ENCODE measurements around the gene MED13L. TPM values are rescaled to one million over a fixed set of nuclear protein-coding genes. Genes with fewer than 3 reads are reported as not detected.
A peak's percentile ranks its signal among the peaks of the same experiment; 100 is the strongest.
"Not testable (repeated sequence)": the region's sequence is repeated elsewhere in the genome, so short reads cannot be mapped to it uniquely, and the experiment has no call there.

MED13L gene
- total RNA-seq, 1 donor from 2014 or later, result 155 TPM

GRCh38 chr12:116246490-116247179 is 30.9 kb downstream of the MED13L start:
- no peak for DNase-seq (ENCODE audit: low read depth)

DNA sequence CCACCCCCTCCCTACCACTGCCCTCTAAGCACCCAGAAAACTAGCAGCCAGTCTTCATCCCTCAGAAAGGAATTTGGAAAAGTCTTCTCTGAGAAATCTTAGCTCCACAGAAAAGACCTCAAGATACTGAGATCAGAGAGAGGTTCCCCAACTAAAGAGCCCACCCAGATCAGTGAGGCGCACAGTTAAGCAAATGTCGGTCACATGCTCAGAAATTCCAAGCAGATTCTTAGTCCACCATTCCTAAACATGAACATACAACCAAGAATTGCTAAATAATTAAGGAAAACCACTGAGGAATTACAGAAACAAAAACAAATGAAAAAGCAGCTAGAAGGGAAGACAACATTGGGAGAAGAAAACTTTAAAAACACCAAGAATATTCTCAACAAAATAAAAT is 32.3 kb downstream of the MED13L start:
- peak; percentile 41 for DNase-seq (ENCODE audit: low read depth)

- no peak for DNase-seq (ENCODE audit: low read depth)
Observed at GRCh38 chr12:116244474-116245090, 32.9 kb downstream of the MED13L start.

DNA sequence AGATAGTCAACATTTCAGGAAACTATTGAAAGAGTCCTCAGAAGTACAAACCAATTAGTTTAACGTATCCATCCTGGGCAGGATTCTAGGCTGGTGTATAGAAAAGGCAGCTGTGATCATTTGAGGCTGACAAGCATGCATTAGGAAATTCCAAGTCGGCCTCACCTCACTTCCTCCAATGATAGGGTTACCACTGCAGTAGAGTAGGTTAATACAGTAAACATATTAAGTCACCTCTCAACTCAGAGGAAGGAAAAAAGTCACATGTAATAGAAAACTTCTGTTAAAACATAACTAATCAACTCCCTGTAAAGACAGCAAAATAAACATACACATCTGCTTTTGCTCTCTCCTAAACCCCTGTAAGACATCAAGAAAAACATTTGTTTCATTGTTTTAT is 33.5 kb downstream of the MED13L start:
- DNase-seq (ENCODE audit: low read depth), result peak; percentile 92

- no peak for DNase-seq (ENCODE audit: low read depth)
Observed at GRCh38 chr12:116242740-116243139, 34.8 kb downstream of the MED13L start.

- DNase-seq (ENCODE audit: low read depth), result peak; percentile 55
Observed at GRCh38 chr12:116241157-116241759, 36.2 kb downstream of the MED13L start.

- not testable (repeated sequence) for DNase-seq (ENCODE audit: low read depth)
Observed at GRCh38 chr12:116238570-116239119, 38.8 kb downstream of the MED13L start.

DNA sequence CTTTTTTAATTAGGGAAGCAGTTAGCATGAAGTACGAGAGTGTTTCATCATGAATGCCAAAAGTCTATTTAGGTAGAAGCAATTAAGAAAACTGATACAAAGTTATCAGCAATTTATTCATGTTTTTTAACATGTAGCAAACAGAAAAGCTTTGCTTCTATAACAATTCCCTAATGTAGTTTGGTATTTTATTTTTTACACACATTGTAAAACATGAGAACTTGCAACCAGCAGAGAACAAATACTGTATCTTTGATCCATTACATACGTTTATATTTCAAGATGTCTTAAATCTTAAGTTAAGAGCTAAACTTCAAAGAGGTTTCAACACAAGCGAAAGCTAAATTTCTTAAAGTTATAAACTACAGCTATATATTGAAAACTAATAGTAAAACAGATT is 39.3 kb downstream of the MED13L start:
- DNase-seq (ENCODE audit: low read depth), result no peak

GRCh38 chr12:116236976-116237375 is 40.5 kb downstream of the MED13L start:
- DNase-seq (ENCODE audit: low read depth), result peak; percentile 47

- DNase-seq (ENCODE audit: low read depth), result peak; percentile 69
Observed at GRCh38 chr12:116236148-116236731, 41.3 kb downstream of the MED13L start.

GRCh38 chr12:116234148-116234547 is 43.3 kb downstream of the MED13L start:
- DNase-seq (ENCODE audit: low read depth), result not testable (repeated sequence)

GRCh38 chr12:116233669-116234068 is 43.8 kb downstream of the MED13L start:
- no peak for DNase-seq (ENCODE audit: low read depth)

GRCh38 chr12:116227811-116228210 is 49.7 kb downstream of the MED13L start:
- DNase-seq (ENCODE audit: low read depth), result no peak

GRCh38 chr12:116226026-116226425 is 51.5 kb downstream of the MED13L start:
- no peak for DNase-seq (ENCODE audit: low read depth)

DNA sequence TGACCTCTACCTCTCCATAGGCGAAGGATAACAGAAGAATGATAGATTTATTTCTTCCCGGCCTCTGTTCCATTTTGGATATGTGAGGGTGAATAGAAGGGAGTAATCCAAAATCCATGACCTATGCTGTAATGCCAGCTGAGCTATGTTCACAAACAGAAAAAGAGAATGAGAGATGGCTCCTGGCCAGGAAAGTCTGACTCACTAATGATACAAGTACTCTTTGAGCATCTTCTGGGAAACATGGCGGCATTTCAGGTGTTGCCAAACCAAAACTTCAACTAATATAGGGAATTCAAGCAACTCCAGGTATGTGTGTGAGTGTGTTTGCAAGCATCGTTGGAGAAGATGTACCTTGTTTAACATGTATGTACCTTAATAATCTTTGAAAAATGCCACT is 55.1 kb downstream of the MED13L start:
- peak; percentile 87 for DNase-seq (ENCODE audit: low read depth)

GRCh38 chr12:116220756-116221155 is 56.7 kb downstream of the MED13L start:
- no peak for DNase-seq (ENCODE audit: low read depth)

GRCh38 chr12:116217045-116217735 is 60.3 kb downstream of the MED13L start:
- no peak for DNase-seq (ENCODE audit: low read depth)

DNA sequence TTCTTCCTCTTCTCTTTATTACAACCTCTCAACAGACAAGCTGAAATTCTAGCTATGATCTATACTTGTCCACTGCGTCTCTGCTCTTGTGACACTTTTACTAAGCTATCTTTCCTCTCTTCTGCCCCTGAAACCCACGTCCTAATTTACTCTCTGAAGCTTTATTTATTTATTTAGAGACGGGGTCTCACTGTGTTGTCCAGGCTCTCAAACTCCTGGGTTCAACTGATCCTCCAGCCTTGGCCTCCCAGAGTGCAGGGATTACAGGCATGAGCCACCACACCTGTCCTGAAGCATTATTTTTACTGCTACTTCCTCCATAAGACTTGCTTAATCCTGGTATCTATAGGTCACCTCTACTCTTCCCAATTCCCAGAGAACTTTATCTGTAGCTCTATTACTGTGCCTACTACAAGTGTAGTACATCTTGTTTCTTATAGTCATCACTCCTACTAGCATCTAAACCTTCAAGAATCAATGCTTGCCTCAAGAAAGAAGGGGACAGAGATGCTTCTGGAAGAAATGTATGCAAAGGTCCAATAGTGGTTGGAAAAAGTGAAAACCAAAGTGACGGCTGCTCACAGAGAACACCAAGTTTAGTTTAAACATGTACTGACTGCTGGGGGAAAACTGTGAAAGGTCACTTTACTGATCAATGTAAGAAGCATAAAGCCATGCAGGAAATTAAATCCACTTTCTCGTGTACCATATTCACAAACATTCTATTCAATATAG is 61.3 kb downstream of the MED13L start:
- DNase-seq (ENCODE audit: low read depth), result no peak

- no peak for DNase-seq (ENCODE audit: low read depth)
Observed at GRCh38 chr12:116215023-116215422, 62.5 kb downstream of the MED13L start.

DNA sequence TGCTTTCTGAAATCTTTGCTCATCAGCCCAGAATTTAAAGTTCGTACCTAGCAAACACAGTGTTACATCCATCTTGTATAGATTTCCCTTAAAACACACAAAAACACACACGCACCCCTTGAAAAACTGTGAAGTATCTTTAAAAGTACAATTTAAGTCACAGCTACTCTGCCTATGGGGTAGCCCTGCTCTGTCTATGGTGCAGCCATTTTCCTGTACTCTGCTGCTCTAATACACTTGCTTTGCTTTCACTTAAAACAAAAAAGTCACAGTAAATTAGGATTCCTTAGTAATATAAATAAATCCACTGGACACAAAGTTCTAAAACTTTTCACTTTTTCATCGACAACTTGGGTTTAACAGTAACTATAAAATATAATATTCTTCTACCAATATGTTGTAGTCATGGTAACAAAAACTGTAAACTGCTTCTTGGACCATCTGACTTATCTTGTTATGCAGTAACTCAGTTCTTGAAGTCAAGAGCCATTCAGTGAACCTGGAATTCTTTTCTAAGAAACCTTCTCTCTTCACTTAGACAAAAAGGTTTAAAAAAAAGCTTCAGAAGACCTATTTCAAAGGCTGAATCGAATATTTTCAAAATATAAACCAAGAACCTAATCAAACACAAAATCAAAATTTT is 63.5 kb downstream of the MED13L start:
- no peak for DNase-seq (ENCODE audit: low read depth)

DNA sequence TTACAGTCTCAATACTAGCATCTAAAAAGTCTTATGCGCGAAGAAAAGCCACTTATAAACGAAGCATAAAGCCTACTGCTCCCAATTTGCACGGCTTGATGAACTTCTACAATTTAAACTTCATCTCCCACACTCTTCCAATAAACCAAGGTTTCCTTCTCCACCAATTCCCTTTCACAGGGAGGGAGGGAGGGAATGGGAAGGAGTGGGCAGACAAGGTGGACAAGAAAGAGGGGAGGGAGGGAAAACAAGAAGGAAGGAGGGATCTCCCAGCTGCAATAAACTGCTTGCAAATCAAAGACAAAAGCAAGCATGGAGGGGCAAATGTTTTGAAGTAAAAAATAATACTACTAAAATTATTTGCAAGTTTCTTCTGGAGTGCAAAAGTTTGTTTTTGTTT is 64.5 kb downstream of the MED13L start:
- DNase-seq (ENCODE audit: low read depth), result no peak

Measured in renal cortical epithelial cell (primary cell).